ENCODE results near the gene SMURF1. TPM values are rescaled to one million over a fixed set of nuclear protein-coding genes. Genes with fewer than 3 reads are reported as not detected.
"Not testable (repeated sequence)": the region's sequence is repeated elsewhere in the genome, so short reads cannot be mapped to it uniquely, and the experiment has no call there.

Gene SMURF1
- total RNA-seq, 2 experiments from 2014 or later: 10.1 to 11.1 TPM

- CTCF ChIA-PET: no interaction called here
- no peak overlapping the region for H3K4me3 Mint-ChIP-seq
- no peak for DNase-seq
- no peaks in the 10 kb centered on the region for H3K27me3 Mint-ChIP-seq (ENCODE audit: low read depth)
- no peak overlapping the region for H3K27ac Mint-ChIP-seq
- intact Hi-C loops (cut with micrococcal nuclease): no loop called here
- H3K36me3 Mint-ChIP-seq (ENCODE audit: low read depth): peaks cover 6% of the 10 kb centered on the region
- H3K9me3 Mint-ChIP-seq: peaks cover 7% of the 10 kb centered on the region
- peaks cover 53% of the 10 kb centered on the region for H3K4me1 Mint-ChIP-seq (ENCODE audit: low read depth)
Measured at GRCh38 chr7:99112979-99113378, 30.9 kb downstream of the SMURF1 start.

- intact Hi-C loops (cut with micrococcal nuclease): no loop called here
- Mint-ChIP-seq H3K9me3 (peaks cover 7% of the 10 kb centered on the region), H3K27ac (no peak overlapping the region), H3K27me3 (ENCODE audit: low read depth) (no peaks in the 10 kb centered on the region), H3K36me3 (ENCODE audit: low read depth) (peaks cover 6% of the 10 kb centered on the region), H3K4me3 (no peak overlapping the region), H3K4me1 (ENCODE audit: low read depth) (peaks cover 59% of the 10 kb centered on the region)
- CTCF ChIA-PET: no interaction called here
- DNase-seq: peak; percentile 14
Measured at GRCh38 chr7:99112097-99112496, 31.8 kb downstream of the SMURF1 start.

- Mint-ChIP-seq H3K36me3 (ENCODE audit: low read depth) (peaks cover 6% of the 10 kb centered on the region), H3K4me3 (no peak overlapping the region), H3K4me1 (ENCODE audit: low read depth) (peaks cover 62% of the 10 kb centered on the region), H3K27me3 (ENCODE audit: low read depth) (no peaks in the 10 kb centered on the region), H3K27ac (no peak overlapping the region), H3K9me3 (peaks cover 7% of the 10 kb centered on the region)
- intact Hi-C loops (cut with micrococcal nuclease): no loop called here
- DNase-seq: no peak
- CTCF ChIA-PET: no interaction called here
Measured at GRCh38 chr7:99111591-99111990, 32.3 kb downstream of the SMURF1 start.

- peak; percentile 23 for DNase-seq
- intact Hi-C loops (cut with micrococcal nuclease): no loop called here
- peaks cover 5% of the 10 kb centered on the region for H3K36me3 Mint-ChIP-seq (ENCODE audit: low read depth)
- CTCF ChIA-PET: interaction anchor here (0.8 kb wide), 1 partner anchor 30 kb away, joined by 4 read pairs; no protein-coding TSS in a partner anchor
- H3K27me3 Mint-ChIP-seq (ENCODE audit: low read depth): no peaks in the 10 kb centered on the region
- H3K27ac Mint-ChIP-seq: no peak overlapping the region
- no peak overlapping the region for H3K4me3 Mint-ChIP-seq
- peaks cover 69% of the 10 kb centered on the region for H3K4me1 Mint-ChIP-seq (ENCODE audit: low read depth)
- peaks cover 6% of the 10 kb centered on the region for H3K9me3 Mint-ChIP-seq
Measured at GRCh38 chr7:99109108-99110051, 34.5 kb downstream of the SMURF1 start.

- Mint-ChIP-seq H3K36me3 (ENCODE audit: low read depth) (peaks cover 4% of the 10 kb centered on the region), H3K4me3 (no peak overlapping the region), H3K9me3 (peaks cover 5% of the 10 kb centered on the region), H3K27ac (no peak overlapping the region), H3K4me1 (ENCODE audit: low read depth) (peaks cover 75% of the 10 kb centered on the region), H3K27me3 (ENCODE audit: low read depth) (no peaks in the 10 kb centered on the region)
- intact Hi-C loops (cut with micrococcal nuclease): no loop called here
- no peak for DNase-seq
- CTCF ChIA-PET: interaction anchor here (0.8 kb wide), 1 partner anchor 29 kb away, joined by 4 read pairs; no protein-coding TSS in a partner anchor
Measured at GRCh38 chr7:99108613-99109012, 35.3 kb downstream of the SMURF1 start.

- intact Hi-C loops (cut with micrococcal nuclease): loop anchor here (1.0 kb wide), 1 partner anchor 35 kb away; no protein-coding TSS in a partner anchor
- Mint-ChIP-seq H3K4me3 (no peak overlapping the region), H3K9me3 (no peaks in the 10 kb centered on the region)
Measured at GRCh38 chr7:99106821-99107241, 37.1 kb downstream of the SMURF1 start.

GRCh38 chr7:99106411-99106810, 37.5 kb downstream of the SMURF1 start:
- no peak overlapping the region for H3K27ac Mint-ChIP-seq
- H3K27me3 Mint-ChIP-seq (ENCODE audit: low read depth): no peaks in the 10 kb centered on the region
- CTCF ChIA-PET: no interaction called here

More at GRCh38 chr7:99106821-99107241, 37.1 kb downstream of the SMURF1 start:
- no peak overlapping the region for H3K27ac Mint-ChIP-seq
- H3K36me3 Mint-ChIP-seq (ENCODE audit: low read depth): no peaks in the 10 kb centered on the region
- H3K4me1 Mint-ChIP-seq (ENCODE audit: low read depth): peaks cover 77% of the 10 kb centered on the region
- H3K27me3 Mint-ChIP-seq (ENCODE audit: low read depth): no peaks in the 10 kb centered on the region
- peak; percentile 48 for DNase-seq
- CTCF ChIA-PET: no interaction called here

GRCh38 chr7:99105756-99106155, 38.2 kb downstream of the SMURF1 start:
- DNase-seq: no peak
- intact Hi-C loops (cut with micrococcal nuclease): no loop called here
- Mint-ChIP-seq H3K36me3 (ENCODE audit: low read depth) (peaks cover 2% of the 10 kb centered on the region), H3K27me3 (ENCODE audit: low read depth) (no peaks in the 10 kb centered on the region), H3K4me3 (no peak overlapping the region), H3K4me1 (ENCODE audit: low read depth) (peaks cover 69% of the 10 kb centered on the region), H3K27ac (no peak overlapping the region), H3K9me3 (no peaks in the 10 kb centered on the region)
- CTCF ChIA-PET: no interaction called here

More at GRCh38 chr7:99106411-99106810, 37.5 kb downstream of the SMURF1 start:
- DNase-seq: no peak
- Mint-ChIP-seq H3K36me3 (ENCODE audit: low read depth) (no peaks in the 10 kb centered on the region), H3K4me3 (no peak overlapping the region), H3K9me3 (no peaks in the 10 kb centered on the region), H3K4me1 (ENCODE audit: low read depth) (peaks cover 73% of the 10 kb centered on the region)
- intact Hi-C loops (cut with micrococcal nuclease): no loop called here

GRCh38 chr7:99104631-99105030, 39.3 kb downstream of the SMURF1 start:
- DNase-seq: no peak
- no peaks in the 10 kb centered on the region for H3K27me3 Mint-ChIP-seq (ENCODE audit: low read depth)
- H3K4me1 Mint-ChIP-seq (ENCODE audit: low read depth): peaks cover 66% of the 10 kb centered on the region
- intact Hi-C loops (cut with micrococcal nuclease): no loop called here
- H3K27ac Mint-ChIP-seq: peak overlapping the region; percentile 46
- H3K4me3 Mint-ChIP-seq: no peak overlapping the region
- H3K36me3 Mint-ChIP-seq (ENCODE audit: low read depth): peaks cover 8% of the 10 kb centered on the region
- CTCF ChIA-PET: interaction anchor here (1.6 kb wide), 1 partner anchor 209 kb away, joined by 4 read pairs; no protein-coding TSS in a partner anchor
- H3K9me3 Mint-ChIP-seq: peaks cover 5% of the 10 kb centered on the region

- H3K27ac Mint-ChIP-seq; DNase-seq; H3K4me3 Mint-ChIP-seq; H3K27me3 Mint-ChIP-seq (ENCODE audit: low read depth): not testable (repeated sequence)
- CTCF ChIA-PET: interaction anchor here (1.6 kb wide), 1 partner anchor 210 kb away, joined by 4 read pairs; no protein-coding TSS in a partner anchor
- Mint-ChIP-seq H3K4me1 (ENCODE audit: low read depth) (peaks cover 59% of the 10 kb centered on the region), H3K9me3 (peaks cover 11% of the 10 kb centered on the region), H3K36me3 (ENCODE audit: low read depth) (peaks cover 13% of the 10 kb centered on the region)
- intact Hi-C loops (cut with micrococcal nuclease): loop anchor here (1.0 to 2.0 kb wide), 2 partner anchors 25 to 37 kb away; no protein-coding TSS in a partner anchor
Measured at GRCh38 chr7:99103836-99104235, 40.1 kb downstream of the SMURF1 start.

- H3K4me3 Mint-ChIP-seq: no peak overlapping the region
- H3K4me1 Mint-ChIP-seq (ENCODE audit: low read depth): peaks cover 60% of the 10 kb centered on the region
- intact Hi-C loops (cut with micrococcal nuclease): loop anchor here (1.0 to 2.0 kb wide), 2 partner anchors 24 to 38 kb away; no protein-coding TSS in a partner anchor
- peak; percentile 52 for DNase-seq
- peak overlapping the region; percentile 61 for H3K27ac Mint-ChIP-seq
- CTCF ChIA-PET: no interaction called here
- peaks cover 18% of the 10 kb centered on the region for H3K36me3 Mint-ChIP-seq (ENCODE audit: low read depth)
- H3K9me3 Mint-ChIP-seq: peaks cover 17% of the 10 kb centered on the region
- no peaks in the 10 kb centered on the region for H3K27me3 Mint-ChIP-seq (ENCODE audit: low read depth)
Measured at GRCh38 chr7:99102809-99103690, 40.9 kb downstream of the SMURF1 start.

- intact Hi-C loops (cut with micrococcal nuclease): loop anchor here (2.0 kb wide), 1 partner anchor 24 kb away; no protein-coding TSS in a partner anchor
- peaks cover 21% of the 10 kb centered on the region for H3K9me3 Mint-ChIP-seq
- H3K27ac Mint-ChIP-seq: no peak overlapping the region
- H3K36me3 Mint-ChIP-seq (ENCODE audit: low read depth): peaks cover 18% of the 10 kb centered on the region
- H3K27me3 Mint-ChIP-seq (ENCODE audit: low read depth): no peaks in the 10 kb centered on the region
- DNase-seq: no peak
- no peak overlapping the region for H3K4me3 Mint-ChIP-seq
- peaks cover 53% of the 10 kb centered on the region for H3K4me1 Mint-ChIP-seq (ENCODE audit: low read depth)
- CTCF ChIA-PET: no interaction called here
Measured at GRCh38 chr7:99102361-99102760, 41.5 kb downstream of the SMURF1 start.

All from activated naive CD4-positive, alpha-beta T cell treated with anti-CD3 and anti-CD28 coated beads for 36 hours (primary cell).